K562 (cell line): ENCODE results near the gene SLC24A4.

ENCODE experiments used
- CHD2 ChIP-seq: IDR thresholded peaks from 2 replicates; pipeline ENCODE4 v1.6.1; 2011; ENCODE audit warnings: low read depth, low read length
- COPS2 ChIP-seq: fragments of 450-650 bp; conservative IDR thresholded peaks from 2 replicates; pipeline ENCODE4 v1.6.1; 2016; ENCODE audit warnings: mild to moderate bottlenecking, moderate library complexity
- CREB1 ChIP-seq, 2 experiments: sonication (generic) in 1 of 2; formaldehyde crosslinking in 1 of 2; IDR thresholded peaks; 2 replicates each; pipeline versions ENCODE4 v1.6.1 to v1.8.0; 2012 to 2022; ENCODE audit warnings: inconsistent platforms in 1 of 2, mild to moderate bottlenecking in 1 of 2, missing genetic modification reagents in 1 of 2, moderate library complexity in 1 of 2
- EZH2 ChIP-seq: IDR thresholded peaks from 2 replicates; pipeline ENCODE4 v1.6.1; 2012; ENCODE audit warnings: low read depth, mild to moderate bottlenecking, inconsistent platforms, low read length, borderline replicate concordance
- MECOM ChIP-seq: fragments of 250-450 bp; sonication (Bioruptor Pico); IDR thresholded peaks from 2 replicates; pipeline ENCODE4 v1.8.0; 2022; ENCODE audit warnings: inconsistent platforms
- RFX5 ChIP-seq: IDR thresholded peaks from 2 replicates; pipeline ENCODE4 v1.6.1; 2011; ENCODE audit warnings: low read depth, mild to moderate bottlenecking, improper control_type of control experiment, low read length
- SP1 ChIP-seq: sonication (generic); formaldehyde crosslinking; IDR thresholded peaks from 2 replicates; pipeline ENCODE4 v1.8.1; 2022; ENCODE audit warnings: mild to moderate bottlenecking, missing genetic modification reagents
- SPI1 ChIP-seq: IDR thresholded peaks from 2 replicates; pipeline ENCODE4 v1.6.1; 2011; ENCODE audit warnings: low read depth, low read length, control low read depth, borderline replicate concordance
- TCF7L2 ChIP-seq: fragments of 150-350 bp; IDR thresholded peaks from 2 replicates; pipeline ENCODE4 v1.6.1; 2016; ENCODE audit warnings: low read depth, mild to moderate bottlenecking, low read length, moderate library complexity
- ZNF224 ChIP-seq: sonication (generic); formaldehyde crosslinking; IDR thresholded peaks from 2 replicates; pipeline ENCODE4 v1.8.0; 2022; ENCODE audit warnings: mild to moderate bottlenecking, missing genetic modification reagents
- ZSCAN29 ChIP-seq: fragments of 450-650 bp; IDR thresholded peaks from 2 replicates; pipeline ENCODE4 v1.6.1; 2017

- TF ChIP-seq RFX5, result no peak
- TF ChIP-seq SP1 (CRISPR knock-in tag), result no peak
- TF ChIP-seq MECOM, result no peak
- TF ChIP-seq CREB1 (IDR thresholded peaks at IDR 0.05), result no peak
- no peak for TF ChIP-seq CREB1 (CRISPR knock-in tag; IDR thresholded peaks at IDR 0.05)
- no peak for TF ChIP-seq ZSCAN29
- no peak for TF ChIP-seq TCF7L2
- no peak for TF ChIP-seq EZH2
- TF ChIP-seq COPS2, result no peak
- no peak for TF ChIP-seq CHD2
- TF ChIP-seq SPI1, result no peak
- no peak for TF ChIP-seq ZNF224 (CRISPR knock-in tag)
Observed at GRCh38 chr14:92489394-92490238, 166.7 kb downstream of the SLC24A4 start.
